K562 (cell line): ENCODE data around the gene RERE. TPM values are rescaled to one million over a fixed set of nuclear protein-coding genes. Genes with fewer than 3 reads are reported as not detected.
A peak's percentile ranks its signal among the peaks of the same experiment; 100 is the strongest.
"Not testable (repeated sequence)": the region's sequence is repeated elsewhere in the genome, so short reads cannot be mapped to it uniquely, and the experiment has no call there.

Source experiments
- ATAC-seq: fragments of 200-7000 bp; cut with Tn5 transposase; 3 replicates; pipeline ENCODE4 v1.9.1; 2020; ENCODE audit warnings: moderate library complexity
- BruUV-seq: library from RNA; stranded (reverse); fragments of 400-500 nt; replicated peaks from 2 replicates; lab custom pipeline; 2021; lab: Mats Ljungman, UMichigan
- CTCF ChIA-PET: fragments of 300-600 bp; formaldehyde crosslinking; extraction: SDS; loops from one replicate; lab custom pipeline; 2021; ENCODE audit warnings: low intra/inter-chr PET ratio; lab: Yijun Ruan, JAX
- POLR2A ChIA-PET: fragments of 300-600, 350-650 bp; sonication (Branson Sonifier 250); formaldehyde crosslinking; extraction: SDS; loops from one replicate; lab custom pipeline; 2021; ENCODE audit warnings: antibody characterized with exemption, inconsistent platforms; lab: Yijun Ruan, JAX
- DNase-seq, 4 experiments: peaks; one replicate each; pipeline versions ENCODE4 v3.0.0 to v3.0.0-alpha.2; 2011 to 2018; ENCODE audit warnings: low spot score in 3 of 4, mixed read lengths in 3 of 4; ENCODE audit errors: extremely low read depth in 1 of 4
- FAIRE-seq: peaks from 2 replicates; lab custom pipeline; 2011; peaks lifted over from hg19 to GRCh38; lab: Jason Lieb, UNC
- H2AFZ ChIP-seq: 2 replicates; pipeline ENCODE4 v1.6.0; 2011; ENCODE audit warnings: low read depth, low read length, control low read depth, inconsistent platforms
- H3K27ac ChIP-seq: fragments of 200-600 bp; 3 replicates; pipeline ENCODE4 v1.8.0; 2011; ENCODE audit warnings: low read depth, mild to moderate bottlenecking, control low read depth, inconsistent platforms, low read length, moderate library complexity, mixed read lengths; ENCODE audit errors: extremely low read depth
- H3K27me3 ChIP-seq, 2 experiments: fragments of 300-600 bp in 1 of 2; 2 replicates in 1 of 2; 3 replicates in 1 of 2; pipeline versions ENCODE4 v1.6.0 to v1.8.0; 2011; ENCODE audit warnings: inconsistent platforms in 2 of 2, low read length in 2 of 2, mild to moderate bottlenecking in 1 of 2, mixed read lengths in 1 of 2, moderate library complexity in 1 of 2; ENCODE audit not compliant: control insufficient read depth in 2 of 2, insufficient read depth in 2 of 2
- H3K36me3 ChIP-seq: fragments of 300-600 bp; 3 replicates; pipeline ENCODE4 v1.8.0; 2011; ENCODE audit warnings: mild to moderate bottlenecking, low read length, inconsistent platforms; ENCODE audit not compliant: control insufficient read depth, insufficient read depth
- H3K4me1 ChIP-seq, 2 experiments: fragments of 200-600 bp in 1 of 2; replicated peaks in 1 of 2; 2 replicates in 1 of 2; 3 replicates in 1 of 2; pipeline versions ENCODE4 v1.5.1 to v1.8.0; 2011; ENCODE audit warnings: inconsistent platforms in 2 of 2, low read length in 2 of 2, mild to moderate bottlenecking in 1 of 2, mixed read lengths in 1 of 2, moderate library complexity in 1 of 2; ENCODE audit not compliant: control insufficient read depth in 2 of 2, insufficient read depth in 2 of 2
- H3K4me2 ChIP-seq: 2 replicates; pipeline ENCODE4 v1.6.1; 2011; ENCODE audit warnings: low read length, control low read depth, inconsistent platforms, mixed read lengths; ENCODE audit not compliant: insufficient read depth
- H3K4me3 ChIP-seq: fragments of 200-600 bp; sonication (generic), shearing (Covaris generic); 2 replicates; pipeline ENCODE4 v1.5.1; 2016; ENCODE audit warnings: control low read depth, inconsistent platforms
- H3K79me2 ChIP-seq: fragments of 200-600 bp; 3 replicates; pipeline ENCODE4 v1.8.0; 2011; ENCODE audit warnings: low read length, inconsistent platforms; ENCODE audit not compliant: control insufficient read depth, insufficient read depth
- H3K9ac ChIP-seq, 2 experiments: 2 replicates each; pipeline versions ENCODE4 v1.6.0 to v1.6.1; 2011; ENCODE audit warnings: low read depth in 2 of 2, low read length in 2 of 2, control low read depth in 1 of 2, inconsistent platforms in 1 of 2, mild to moderate bottlenecking in 1 of 2, mixed read lengths in 1 of 2; ENCODE audit not compliant: insufficient read depth in 1 of 2
- H3K9me1 ChIP-seq: one replicate; pipeline ENCODE4 v1.6.0; 2011; ENCODE audit warnings: inconsistent platforms, mild to moderate bottlenecking, low read length, moderate library complexity; ENCODE audit not compliant: control insufficient read depth, insufficient read depth
- H3K9me3 ChIP-seq: replicated peaks from 2 replicates; pipeline ENCODE4 v1.5.1; 2011; ENCODE audit warnings: low read depth, low read length, inconsistent platforms; ENCODE audit not compliant: control insufficient read depth, insufficient read depth
- H4K20me1 ChIP-seq: replicated peaks from 2 replicates; pipeline ENCODE4 v1.6.1; 2011; ENCODE audit warnings: low read length, inconsistent platforms, mixed read lengths; ENCODE audit not compliant: control insufficient read depth, insufficient read depth
- FOSL1 ChIP-seq: fragments of 200-800 bp; sonication (Bioruptor generic); conservative IDR thresholded peaks from 2 replicates; pipeline ENCODE4 v1.6.1; 2016; ENCODE audit warnings: missing genetic modification characterization, missing compliant biosample characterization
- ZFP36 ChIP-seq: fragments of 150-350 bp; IDR thresholded peaks from 2 replicates; pipeline ENCODE4 v1.6.1; 2018; ENCODE audit warnings: low read length, low read depth; ENCODE audit not compliant: partially characterized antibody
- WGBS: fragments of 100-300 bp; shearing (Covaris generic); methylation state at CpG from one replicate; pipeline ENCODE4 v1.1.6; 2016; ENCODE audit warnings: low coverage, mixed read lengths; ENCODE audit not compliant: insufficient coverage; ENCODE audit errors: missing lambda C conversion rate; 5-methylcytosine and 5-hydroxymethylcytosine counted together
- in situ Hi-C: fragments of 300-500 bp; cut with MboI; formaldehyde crosslinking; loops from 4 replicates; pipeline ENCODE4 v1.15.0; 2018; ENCODE audit warnings: inconsistent platforms, mixed read lengths
- intact Hi-C: fragments of 100-400 bp; cut with micrococcal nuclease; formaldehyde crosslinking; loops from 2 replicates; pipeline ENCODE4 v1.14.2; 2022
- polyA plus RNA-seq, 8 experiments: library from polyadenylated mRNA; depleted of rRNA in 4 of 8; stranded (reverse) in 5 of 8; unstranded in 3 of 8; fragments of >200 nt; fragmentation: Nextera tagmentation in 2 of 8; fragmentation: Illumina TruSeq in 1 of 8; extraction: Ambion mirVana in 2 of 8; extraction: Trizol in 1 of 8; gene quantifications; 2 replicates each; pipeline versions ENCODE4 v1.2.1 to v1.2.3, GENCODE V29; 2011 to 2014; ENCODE audit warnings: inconsistent platforms in 1 of 8, missing spikeins in 1 of 8
- total RNA-seq, 7 experiments: library from RNA; depleted of rRNA in 6 of 7; stranded (reverse); fragments of >200 nt in 6 of 7; fragmentation: Illumina TruSeq in 2 of 7; extraction: Trizol in 2 of 7; gene quantifications; 2 replicates each; pipeline versions ENCODE4 v1.2.1 to v1.2.3, GENCODE V29; 2011 to 2021; ENCODE audit warnings: low replicate concordance in 1 of 7
- TF ChIP-seq, protein P1 (sequence below): fragments of 450-650 bp; IDR thresholded peaks from 2 replicates; pipeline ENCODE4 v1.6.1; 2016; ENCODE audit warnings: mild to moderate bottlenecking

Gene RERE
- total and polyA plus RNA-seq, 9 of the 15 experiments (the other 6 are each of a cell fraction or from before 2014, with no cell fraction given), result 3.0 to 51.5 (median 13.4) TPM

DNA sequence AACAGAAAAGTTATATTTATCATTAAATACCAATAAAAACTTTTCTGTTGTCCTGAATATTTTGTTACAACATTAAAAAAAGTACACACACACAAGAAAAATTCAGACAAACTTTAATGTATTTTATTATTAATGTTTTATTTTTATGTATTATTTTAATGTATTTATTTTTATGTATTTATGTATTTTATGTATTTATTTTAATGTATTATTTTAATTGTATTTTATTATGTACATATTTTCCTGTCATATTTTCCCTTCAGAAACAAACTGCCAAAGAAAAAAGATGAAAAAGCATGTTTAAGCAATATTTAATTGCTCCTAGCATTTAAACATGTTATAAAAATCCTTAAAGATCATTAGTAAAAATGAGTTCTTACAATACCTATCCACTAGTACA is 222.1 kb downstream of the RERE start:
- Histone ChIP-seq H3K27ac (no peak overlapping the region), H3K27me3 (no peaks in the 10 kb centered on the region), H3K9ac (no peak overlapping the region), H3K4me3 (no peak overlapping the region), H3K36me3 (no peaks in the 10 kb centered on the region), H3K4me2 (no peak overlapping the region), H3K79me2 (peaks cover 10% of the 10 kb centered on the region; the same call in 1 of the 3 replicates), H4K20me1 (peaks cover 10% of the 10 kb centered on the region; the same call in 1 of the 2 replicates), H3K9me3 (peaks cover 6% of the 10 kb centered on the region), H2AFZ (no peak overlapping the region), H3K9me1 (no peaks in the 10 kb centered on the region), H3K4me1 (peaks cover 0 to 9% of the 10 kb centered on the region in 2 experiments; a peak in 2 of 5 replicates)
- POLR2A ChIA-PET, result no interaction called here
- in situ Hi-C loops (no loop called here), intact Hi-C loops (no loop called here)
- ATAC-seq, result no peak
- FAIRE-seq, result no peak
- CTCF ChIA-PET, result no interaction called here
- BruUV-seq, result no TSS peak
- no peak for DNase-seq
- TF ChIP-seq FOSL1, result no peak

DNA sequence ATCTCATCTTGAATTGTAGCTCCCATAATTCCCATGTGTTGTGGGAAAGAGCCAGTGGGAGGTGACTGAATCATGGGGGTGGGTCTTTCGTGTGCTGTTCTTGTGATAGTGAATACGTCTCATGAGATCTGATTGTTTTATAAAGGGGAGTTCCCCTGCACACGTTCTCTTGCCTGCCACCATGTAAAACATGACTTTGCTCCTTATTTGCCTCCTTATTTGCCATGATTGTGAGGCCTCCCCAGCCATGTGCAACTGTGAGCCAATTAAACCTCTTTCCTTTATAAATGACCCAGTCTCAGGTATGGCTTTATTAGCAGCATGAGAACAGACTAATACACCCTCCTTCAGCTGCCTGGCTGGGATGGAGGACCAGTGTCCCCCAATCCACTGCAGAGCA is 224.1 kb downstream of the RERE start:
- H3K4me3 ChIP-seq, CTCF ChIA-PET, H4K20me1 ChIP-seq, H2AFZ ChIP-seq, H3K9ac ChIP-seq, H3K9me1 ChIP-seq, H3K36me3 ChIP-seq, FAIRE-seq, ATAC-seq, H3K9me3 ChIP-seq, H3K4me2 ChIP-seq, in situ Hi-C loops, H3K27ac ChIP-seq, H3K4me1 ChIP-seq, intact Hi-C loops, H3K27me3 ChIP-seq, BruUV-seq: not testable (repeated sequence)
- peak; percentile 46 for TF ChIP-seq ZFP36
- TF ChIP-seq, protein P1, sequence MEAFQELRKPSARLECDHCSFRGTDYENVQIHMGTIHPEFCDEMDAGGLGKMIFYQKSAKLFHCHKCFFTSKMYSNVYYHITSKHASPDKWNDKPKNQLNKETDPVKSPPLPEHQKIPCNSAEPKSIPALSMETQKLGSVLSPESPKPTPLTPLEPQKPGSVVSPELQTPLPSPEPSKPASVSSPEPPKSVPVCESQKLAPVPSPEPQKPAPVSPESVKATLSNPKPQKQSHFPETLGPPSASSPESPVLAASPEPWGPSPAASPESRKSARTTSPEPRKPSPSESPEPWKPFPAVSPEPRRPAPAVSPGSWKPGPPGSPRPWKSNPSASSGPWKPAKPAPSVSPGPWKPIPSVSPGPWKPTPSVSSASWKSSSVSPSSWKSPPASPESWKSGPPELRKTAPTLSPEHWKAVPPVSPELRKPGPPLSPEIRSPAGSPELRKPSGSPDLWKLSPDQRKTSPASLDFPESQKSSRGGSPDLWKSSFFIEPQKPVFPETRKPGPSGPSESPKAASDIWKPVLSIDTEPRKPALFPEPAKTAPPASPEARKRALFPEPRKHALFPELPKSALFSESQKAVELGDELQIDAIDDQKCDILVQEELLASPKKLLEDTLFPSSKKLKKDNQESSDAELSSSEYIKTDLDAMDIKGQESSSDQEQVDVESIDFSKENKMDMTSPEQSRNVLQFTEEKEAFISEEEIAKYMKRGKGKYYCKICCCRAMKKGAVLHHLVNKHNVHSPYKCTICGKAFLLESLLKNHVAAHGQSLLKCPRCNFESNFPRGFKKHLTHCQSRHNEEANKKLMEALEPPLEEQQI, result peak; percentile 74; the same call in 1 of the 2 replicates
- peaks cover 10% of the 10 kb centered on the region; the same call in 1 of the 3 replicates for H3K79me2 ChIP-seq
- DNase-seq, result peak in 1 of 4 experiments; percentile 26
- 27% methylated on average over 3 of the region's 3 CpGs for WGBS
- POLR2A ChIA-PET, result interaction anchor here (0.6 kb wide), 1 partner anchor 88 kb away, joined by 3 read pairs; no protein-coding TSS in a partner anchor
